Adrenal gland (tissue), 5 donors: ENCODE data around the gene PTPRD.

ENCODE experiments used
- POLR2A ChIP-seq, 2 donors: fragments of 450-650 bp; IDR thresholded peaks; one replicate each; pipeline ENCODE4 v1.6.1; 2017; ENCODE audit warnings: antibody characterized with exemption in 2 of 2, mild to moderate bottlenecking in 2 of 2, moderate library complexity in 1 of 2
- TF ChIP-seq, protein P1 (sequence below), 6 experiments: fragments of 450-650 bp in 4 of 6; fragments of 200-600 bp in 2 of 6; sonication (generic) in 1 of 6; IDR thresholded peaks; 1 replicate in 5 of 6; 2 replicates in 1 of 6; pipeline versions ENCODE4 v1.5.1 to v1.8.0; 2016 to 2021; ENCODE audit warnings: antibody characterized with exemption in 6 of 6, mild to moderate bottlenecking in 2 of 6, moderate library complexity in 1 of 6
- donor health status: DM: no; HTN: no; CAD: no.

DNA sequence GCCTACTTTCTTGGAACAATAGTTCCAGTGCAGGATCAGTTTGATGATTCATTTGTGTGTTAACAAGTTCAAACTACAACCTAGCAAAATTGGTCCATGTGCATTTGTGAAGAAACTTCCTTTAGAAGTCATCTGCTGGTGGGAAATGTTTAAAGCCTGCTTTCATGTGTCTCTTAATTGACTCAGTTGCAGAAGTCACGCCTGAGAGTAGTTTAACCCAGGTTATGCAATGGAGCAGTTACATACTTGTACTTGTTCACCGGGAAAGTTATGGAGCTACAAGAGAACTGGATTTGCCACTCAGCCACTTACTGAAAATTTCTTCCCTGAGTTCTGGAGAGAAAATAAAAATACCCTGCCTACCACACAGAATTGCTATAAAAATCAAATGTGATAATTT, 1397.8 kb downstream of the PTPRD start:
- TF ChIP-seq, protein P1, sequence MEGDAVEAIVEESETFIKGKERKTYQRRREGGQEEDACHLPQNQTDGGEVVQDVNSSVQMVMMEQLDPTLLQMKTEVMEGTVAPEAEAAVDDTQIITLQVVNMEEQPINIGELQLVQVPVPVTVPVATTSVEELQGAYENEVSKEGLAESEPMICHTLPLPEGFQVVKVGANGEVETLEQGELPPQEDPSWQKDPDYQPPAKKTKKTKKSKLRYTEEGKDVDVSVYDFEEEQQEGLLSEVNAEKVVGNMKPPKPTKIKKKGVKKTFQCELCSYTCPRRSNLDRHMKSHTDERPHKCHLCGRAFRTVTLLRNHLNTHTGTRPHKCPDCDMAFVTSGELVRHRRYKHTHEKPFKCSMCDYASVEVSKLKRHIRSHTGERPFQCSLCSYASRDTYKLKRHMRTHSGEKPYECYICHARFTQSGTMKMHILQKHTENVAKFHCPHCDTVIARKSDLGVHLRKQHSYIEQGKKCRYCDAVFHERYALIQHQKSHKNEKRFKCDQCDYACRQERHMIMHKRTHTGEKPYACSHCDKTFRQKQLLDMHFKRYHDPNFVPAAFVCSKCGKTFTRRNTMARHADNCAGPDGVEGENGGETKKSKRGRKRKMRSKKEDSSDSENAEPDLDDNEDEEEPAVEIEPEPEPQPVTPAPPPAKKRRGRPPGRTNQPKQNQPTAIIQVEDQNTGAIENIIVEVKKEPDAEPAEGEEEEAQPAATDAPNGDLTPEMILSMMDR (IDR thresholded peaks at IDR 0.05) = no peak
- no peak for TF ChIP-seq POLR2A (IDR thresholded peaks at IDR 0.05)
